GM20000 (cell line): ENCODE data around the gene TBL1X.

Experiments used
- DNase-seq: peaks from one replicate; pipeline ENCODE4 v3.0.0; 2012; ENCODE audit warnings: low spot score
- TF ChIP-seq, protein P1 (sequence below): IDR thresholded peaks from 2 replicates; pipeline ENCODE4 v1.5.1; 2012; ENCODE audit warnings: mild to moderate bottlenecking, control low read depth; ENCODE audit errors: extremely low read depth, missing control alignments

TBL1X gene

DNA sequence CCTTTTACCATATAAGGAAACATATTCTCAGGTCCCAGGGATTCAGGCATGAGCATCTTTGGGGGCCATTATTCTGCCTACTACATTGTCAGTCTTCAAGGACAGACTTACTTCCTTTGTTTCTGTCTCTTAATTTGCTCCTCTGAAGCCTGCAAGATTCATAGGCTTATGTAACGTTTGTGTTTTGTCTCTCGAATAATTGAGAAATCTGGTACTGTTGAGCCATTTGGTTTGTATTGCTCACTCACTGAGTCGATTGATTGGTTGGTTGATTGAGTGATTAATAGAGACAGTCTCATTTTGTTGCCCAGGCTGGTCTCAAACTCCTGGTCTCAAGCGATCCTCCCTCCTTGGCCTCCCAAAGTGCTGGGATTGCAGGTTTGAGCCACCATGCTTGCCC is 23.7 kb downstream of the TBL1X start:
- no peak for DNase-seq
- TF ChIP-seq, protein P1, sequence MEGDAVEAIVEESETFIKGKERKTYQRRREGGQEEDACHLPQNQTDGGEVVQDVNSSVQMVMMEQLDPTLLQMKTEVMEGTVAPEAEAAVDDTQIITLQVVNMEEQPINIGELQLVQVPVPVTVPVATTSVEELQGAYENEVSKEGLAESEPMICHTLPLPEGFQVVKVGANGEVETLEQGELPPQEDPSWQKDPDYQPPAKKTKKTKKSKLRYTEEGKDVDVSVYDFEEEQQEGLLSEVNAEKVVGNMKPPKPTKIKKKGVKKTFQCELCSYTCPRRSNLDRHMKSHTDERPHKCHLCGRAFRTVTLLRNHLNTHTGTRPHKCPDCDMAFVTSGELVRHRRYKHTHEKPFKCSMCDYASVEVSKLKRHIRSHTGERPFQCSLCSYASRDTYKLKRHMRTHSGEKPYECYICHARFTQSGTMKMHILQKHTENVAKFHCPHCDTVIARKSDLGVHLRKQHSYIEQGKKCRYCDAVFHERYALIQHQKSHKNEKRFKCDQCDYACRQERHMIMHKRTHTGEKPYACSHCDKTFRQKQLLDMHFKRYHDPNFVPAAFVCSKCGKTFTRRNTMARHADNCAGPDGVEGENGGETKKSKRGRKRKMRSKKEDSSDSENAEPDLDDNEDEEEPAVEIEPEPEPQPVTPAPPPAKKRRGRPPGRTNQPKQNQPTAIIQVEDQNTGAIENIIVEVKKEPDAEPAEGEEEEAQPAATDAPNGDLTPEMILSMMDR = no peak

DNA sequence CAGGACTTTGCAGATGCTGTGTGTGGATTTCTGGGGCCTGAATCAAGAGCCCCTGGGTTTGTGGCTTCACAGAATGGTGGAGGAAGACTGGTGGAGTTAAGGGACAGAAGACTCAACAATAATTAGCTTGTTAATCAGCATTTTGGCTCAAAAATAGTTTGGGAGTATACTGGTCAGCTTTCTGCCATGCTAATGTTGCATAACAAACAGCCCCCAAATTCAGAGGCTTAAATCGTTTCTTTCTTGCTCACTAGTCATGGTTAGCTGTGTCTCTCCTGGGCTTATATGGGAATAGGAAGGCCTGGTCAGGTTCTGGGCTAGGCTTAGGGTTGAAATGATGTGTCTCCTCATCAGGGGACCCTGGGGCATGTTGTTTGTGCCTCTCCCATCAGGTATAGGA is 24.4 kb downstream of the TBL1X start:
- DNase-seq = no peak
- TF ChIP-seq, protein P1 = no peak

DNA sequence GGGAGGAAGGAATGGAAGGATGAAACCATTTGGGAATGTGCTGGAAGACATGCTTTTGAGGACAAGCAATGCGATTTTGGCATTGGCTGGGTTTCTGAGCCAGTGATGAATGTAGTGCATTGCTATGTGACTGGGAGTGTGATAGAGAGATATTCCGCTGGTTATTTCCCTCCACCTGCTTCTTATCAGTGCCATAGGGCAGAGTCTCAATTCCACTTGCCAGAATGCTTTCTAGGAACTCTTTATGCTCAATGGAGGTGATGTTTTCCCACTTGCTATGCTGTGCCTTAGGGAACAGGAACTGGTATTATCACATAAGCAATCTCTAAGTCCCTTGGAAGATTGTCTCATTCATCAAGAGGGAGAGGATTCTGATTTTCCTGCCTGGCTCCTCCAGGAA is 28.0 kb downstream of the TBL1X start:
- DNase-seq = no peak
- TF ChIP-seq, protein P1 = no peak

DNA sequence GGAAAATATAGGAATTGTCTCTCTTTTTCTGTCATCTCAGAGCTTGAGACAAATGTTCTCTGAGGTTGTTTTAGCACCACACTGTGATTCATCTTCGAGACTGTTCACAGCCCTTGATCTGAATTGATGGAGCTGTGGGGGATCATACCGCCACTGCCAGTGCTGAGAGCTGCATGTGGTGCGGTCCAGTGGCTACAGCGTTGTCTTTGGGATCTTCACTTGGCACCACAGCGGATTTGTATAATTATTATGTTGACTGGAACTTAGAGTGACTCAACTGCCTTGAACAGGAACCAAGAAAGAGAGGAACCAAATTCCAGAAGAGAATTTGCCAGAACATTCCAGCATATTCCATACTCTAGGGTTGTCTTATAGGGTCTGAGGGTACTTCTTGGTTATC is 29.1 kb downstream of the TBL1X start:
- TF ChIP-seq, protein P1 = no peak
- DNase-seq = no peak

DNA sequence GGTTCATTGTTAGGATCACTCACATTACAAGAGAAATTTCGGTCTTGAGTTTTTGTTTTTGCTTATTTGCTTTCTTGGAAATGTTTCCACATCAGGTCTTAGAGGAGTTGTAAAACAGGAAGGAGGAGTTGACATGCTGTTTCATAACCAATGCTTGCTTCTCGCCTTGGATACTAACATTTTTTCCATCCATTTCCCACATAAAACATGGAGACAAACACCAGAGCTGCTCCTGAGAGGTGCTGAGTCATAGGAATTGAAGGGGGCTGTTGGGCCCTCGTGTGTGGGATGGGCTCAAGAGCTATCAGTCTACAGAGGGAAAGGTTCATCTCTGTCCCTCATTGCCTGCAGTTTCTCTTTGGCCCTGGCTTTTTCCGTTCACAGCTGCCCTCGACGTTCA is 29.9 kb downstream of the TBL1X start:
- DNase-seq = no peak
- TF ChIP-seq, protein P1 = no peak

DNA sequence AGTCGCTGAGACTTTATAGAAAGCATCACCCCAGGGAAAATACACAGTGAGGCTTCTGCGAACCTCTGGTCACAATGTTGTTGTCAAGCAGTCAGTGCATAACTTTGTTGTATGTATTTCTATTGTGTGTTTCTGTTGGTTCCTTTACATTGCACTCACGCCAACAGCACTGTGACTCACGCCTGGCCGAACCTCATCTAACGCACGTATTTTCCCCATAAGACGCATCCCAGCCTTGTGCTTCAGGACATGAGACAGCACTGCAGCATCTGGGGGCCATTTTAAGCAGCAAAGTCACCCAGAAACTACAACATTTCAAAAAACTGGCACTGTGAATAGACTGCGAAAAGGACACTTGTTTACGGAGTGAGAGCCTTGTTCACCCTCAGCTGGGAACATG is 30.6 kb downstream of the TBL1X start:
- TF ChIP-seq, protein P1 = no peak
- no peak for DNase-seq

DNA sequence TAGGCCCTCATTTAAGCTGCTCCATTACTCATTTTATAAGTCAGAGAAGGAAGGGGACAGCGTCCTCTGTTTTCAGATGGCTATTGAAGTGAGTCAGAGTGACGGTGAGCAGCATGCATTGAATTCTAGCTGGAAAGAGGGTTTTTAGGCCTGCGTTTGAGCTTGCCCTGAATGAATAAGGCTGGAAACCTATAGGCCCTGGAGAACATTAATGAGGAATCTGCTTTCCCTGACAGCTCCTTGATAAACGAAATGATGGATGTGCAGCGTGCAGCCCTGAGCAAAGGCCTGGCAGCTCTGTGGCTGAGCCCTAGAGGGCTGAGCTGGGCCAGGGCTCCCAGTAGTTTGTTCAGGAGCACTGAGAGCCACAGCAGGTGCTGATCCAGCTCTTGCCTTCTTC is 33.4 kb downstream of the TBL1X start:
- TF ChIP-seq, protein P1 = no peak
- no peak for DNase-seq
